Fibroblast of lung (primary cell): ENCODE measurements around the gene TEX50. TPM values are rescaled to one million over a fixed set of nuclear protein-coding genes. Genes with fewer than 3 reads are reported as not detected.

Experiments used
- DNase-seq, 2 donors: peaks; one replicate each; pipeline versions ENCODE4 v3.0.0 to v3.0.0-alpha.2; 2010; ENCODE audit warnings: low read depth in 2 of 2
- H2AFZ ChIP-seq: 2 replicates; pipeline ENCODE4 v1.5.1; 2012; ENCODE audit warnings: low read length, control low read depth, inconsistent platforms
- H3K27ac ChIP-seq: 2 replicates; pipeline ENCODE4 v1.5.1; 2011; ENCODE audit warnings: low read length, control low read depth; ENCODE audit not compliant: insufficient read depth
- H3K27me3 ChIP-seq: 2 replicates; pipeline ENCODE4 v1.5.1; 2011; ENCODE audit warnings: mild to moderate bottlenecking, low read length; ENCODE audit not compliant: control insufficient read depth, insufficient read depth
- H3K36me3 ChIP-seq: 2 replicates; pipeline ENCODE4 v1.5.1; 2011; ENCODE audit warnings: low read length; ENCODE audit not compliant: control insufficient read depth, insufficient read depth
- H3K4me1 ChIP-seq: 2 replicates; pipeline ENCODE4 v1.5.1; 2011; ENCODE audit warnings: low read length; ENCODE audit not compliant: control insufficient read depth, insufficient read depth; ENCODE audit errors: extremely low read depth
- H3K4me2 ChIP-seq: 2 replicates; pipeline ENCODE4 v1.5.1; 2011; ENCODE audit warnings: low read length, control low read depth; ENCODE audit not compliant: insufficient read depth; ENCODE audit errors: extremely low read depth
- H3K4me3 ChIP-seq, 4 experiments: fragments of 200-600 bp in 1 of 4; sonication (generic) in 1 of 4; replicated peaks in 1 of 4; 2 replicates each; pipeline ENCODE4 v1.5.1; 2011 to 2016; ENCODE audit warnings: low read length in 4 of 4, low read depth in 3 of 4, mild to moderate bottlenecking in 3 of 4, control low read depth in 2 of 4, inconsistent platforms in 1 of 4, mixed read lengths in 1 of 4; ENCODE audit not compliant: insufficient read depth in 1 of 4; ENCODE audit errors: control extremely low read depth in 1 of 4
- H3K79me2 ChIP-seq: 2 replicates; pipeline ENCODE4 v1.5.1; 2012; ENCODE audit warnings: mild to moderate bottlenecking, low read length, inconsistent platforms; ENCODE audit not compliant: control insufficient read depth, insufficient read depth
- H3K9ac ChIP-seq: 2 replicates; pipeline ENCODE4 v1.5.1; 2011; ENCODE audit warnings: mild to moderate bottlenecking, low read length, control low read depth; ENCODE audit not compliant: insufficient read depth
- H3K9me3 ChIP-seq: 2 replicates; pipeline ENCODE4 v1.5.1; 2012; ENCODE audit warnings: low read depth, low read length; ENCODE audit not compliant: control insufficient read depth, insufficient read depth
- H4K20me1 ChIP-seq: 2 replicates; pipeline ENCODE4 v1.5.1; 2011; ENCODE audit warnings: low read length; ENCODE audit not compliant: control insufficient read depth, insufficient read depth; ENCODE audit errors: extremely low read depth
- CTCF ChIP-seq, 2 donors: IDR thresholded peaks in 1 of 2; conservative IDR thresholded peaks in 1 of 2; 1 replicate in 1 of 2; 2 replicates in 1 of 2; pipeline ENCODE4 v1.5.1; 2011 to 2012; ENCODE audit warnings: low read length in 2 of 2, control low read depth in 1 of 2, inconsistent platforms in 1 of 2, low read depth in 1 of 2, mild to moderate bottlenecking in 1 of 2
- EZH2 ChIP-seq: IDR thresholded peaks from 2 replicates; pipeline ENCODE4 v1.5.1; 2012; ENCODE audit warnings: low read length, control low read depth, mild to moderate bottlenecking; ENCODE audit errors: missing control alignments
- polyA plus RNA-seq, 2 donors: library from polyadenylated mRNA; depleted of rRNA in 1 of 2; stranded (reverse) in 1 of 2; unstranded in 1 of 2; fragments of >200 nt; gene quantifications; 2 replicates each; pipeline ENCODE4 v1.2.1, GENCODE V29; 2011 to 2012; ENCODE audit warnings: missing spikeins in 1 of 2
- total RNA-seq: library from RNA; depleted of rRNA; stranded (reverse); fragments of >200 nt; gene quantifications from 2 replicates; pipeline ENCODE4 v1.2.1, GENCODE V29; 2014

TEX50 gene
- total and polyA plus RNA-seq, 2 donors (not counting 1 experiment from before 2014, with no cell fraction given), result not detected

GRCh38 chr1:173661271-173661670, 26.1 kb downstream of the TEX50 start:
- no peak for DNase-seq
- no peak overlapping the region for H3K27ac ChIP-seq
- no peaks in the 10 kb centered on the region for H3K79me2 ChIP-seq
- H3K4me3 ChIP-seq, result no peak overlapping the region
- no peak overlapping the region for H3K9ac ChIP-seq
- no peaks in the 10 kb centered on the region for H3K27me3 ChIP-seq
- H4K20me1 ChIP-seq, result no peaks in the 10 kb centered on the region
- H3K36me3 ChIP-seq, result no peaks in the 10 kb centered on the region
- no peaks in the 10 kb centered on the region for H3K4me1 ChIP-seq
- no peaks in the 10 kb centered on the region for H3K9me3 ChIP-seq
- H3K4me2 ChIP-seq, result no peak overlapping the region
- TF ChIP-seq EZH2, result no peak
- no peak for TF ChIP-seq CTCF (conservative IDR thresholded peaks at IDR 0.05 in 1 of 2, IDR thresholded peaks at IDR 0.05 in 1 of 2; ENCODE audit: low read depth in 1 of 2, low read length in 2 of 2)
- H2AFZ ChIP-seq, result no peak overlapping the region

GRCh38 chr1:173661763-173662162, 26.6 kb downstream of the TEX50 start:
- no peak for TF ChIP-seq CTCF (conservative IDR thresholded peaks at IDR 0.05 in 1 of 2, IDR thresholded peaks at IDR 0.05 in 1 of 2; ENCODE audit: low read depth in 1 of 2, low read length in 2 of 2)
- no peak for TF ChIP-seq EZH2

GRCh38 chr1:173663159-173663558, 28.0 kb downstream of the TEX50 start:
- Histone ChIP-seq H3K27me3 (no peaks in the 10 kb centered on the region), H3K4me3 (no peak overlapping the region), H4K20me1 (no peaks in the 10 kb centered on the region), H3K36me3 (no peaks in the 10 kb centered on the region), H3K4me2 (no peak overlapping the region), H3K27ac (no peak overlapping the region), H2AFZ (no peak overlapping the region), H3K4me1 (no peaks in the 10 kb centered on the region), H3K79me2 (no peaks in the 10 kb centered on the region), H3K9me3 (no peaks in the 10 kb centered on the region), H3K9ac (no peak overlapping the region)
- TF ChIP-seq CTCF (conservative IDR thresholded peaks at IDR 0.05 in 1 of 2, IDR thresholded peaks at IDR 0.05 in 1 of 2; ENCODE audit: low read depth in 1 of 2, low read length in 2 of 2), result no peak
- DNase-seq, result no peak

More at GRCh38 chr1:173661763-173662162, 26.6 kb downstream of the TEX50 start:
- Histone ChIP-seq H3K27ac (no peak overlapping the region), H3K4me3 (no peak overlapping the region), H3K27me3 (no peaks in the 10 kb centered on the region), H3K9me3 (no peaks in the 10 kb centered on the region), H2AFZ (no peak overlapping the region), H3K9ac (no peak overlapping the region), H3K4me1 (no peaks in the 10 kb centered on the region), H4K20me1 (no peaks in the 10 kb centered on the region), H3K4me2 (no peak overlapping the region), H3K79me2 (no peaks in the 10 kb centered on the region), H3K36me3 (no peaks in the 10 kb centered on the region)
- DNase-seq, result no peak
